COLO668 (cell line): ENCODE data around the gene ABLIM3.

Experiments
- DNase-seq: peaks from one replicate; lab custom pipeline; 2025; ENCODE audit not compliant: unreplicated experiment; lab: John Stamatoyannopoulos, UW

ABLIM3 gene

GRCh38 chr5:149301744-149302380 is 160.6 kb downstream of the ABLIM3 start:
- DNase-seq = no peak

DNA sequence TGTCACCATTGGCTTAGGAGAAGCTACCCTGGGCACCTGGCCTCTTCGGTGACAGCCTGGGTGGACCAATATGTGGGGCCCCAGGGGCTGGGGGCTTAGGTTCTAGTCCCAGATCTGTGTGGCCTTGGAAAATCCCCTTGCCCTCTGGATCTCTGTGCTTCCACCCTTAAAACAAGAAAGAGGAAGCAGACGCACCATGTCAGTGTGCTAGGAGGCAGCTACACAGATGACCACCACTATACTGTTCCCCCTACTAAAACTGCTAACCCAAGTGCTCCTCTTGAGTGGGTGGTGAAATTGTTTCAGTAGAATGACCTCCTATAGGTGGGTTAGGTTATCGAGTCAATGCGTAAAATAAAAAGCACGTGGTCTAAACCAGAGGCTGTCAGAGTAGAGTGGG is 161.3 kb downstream of the ABLIM3 start:
- DNase-seq = no peak

GRCh38 chr5:149303210-149303609 is 161.9 kb downstream of the ABLIM3 start:
- DNase-seq = no peak

DNA sequence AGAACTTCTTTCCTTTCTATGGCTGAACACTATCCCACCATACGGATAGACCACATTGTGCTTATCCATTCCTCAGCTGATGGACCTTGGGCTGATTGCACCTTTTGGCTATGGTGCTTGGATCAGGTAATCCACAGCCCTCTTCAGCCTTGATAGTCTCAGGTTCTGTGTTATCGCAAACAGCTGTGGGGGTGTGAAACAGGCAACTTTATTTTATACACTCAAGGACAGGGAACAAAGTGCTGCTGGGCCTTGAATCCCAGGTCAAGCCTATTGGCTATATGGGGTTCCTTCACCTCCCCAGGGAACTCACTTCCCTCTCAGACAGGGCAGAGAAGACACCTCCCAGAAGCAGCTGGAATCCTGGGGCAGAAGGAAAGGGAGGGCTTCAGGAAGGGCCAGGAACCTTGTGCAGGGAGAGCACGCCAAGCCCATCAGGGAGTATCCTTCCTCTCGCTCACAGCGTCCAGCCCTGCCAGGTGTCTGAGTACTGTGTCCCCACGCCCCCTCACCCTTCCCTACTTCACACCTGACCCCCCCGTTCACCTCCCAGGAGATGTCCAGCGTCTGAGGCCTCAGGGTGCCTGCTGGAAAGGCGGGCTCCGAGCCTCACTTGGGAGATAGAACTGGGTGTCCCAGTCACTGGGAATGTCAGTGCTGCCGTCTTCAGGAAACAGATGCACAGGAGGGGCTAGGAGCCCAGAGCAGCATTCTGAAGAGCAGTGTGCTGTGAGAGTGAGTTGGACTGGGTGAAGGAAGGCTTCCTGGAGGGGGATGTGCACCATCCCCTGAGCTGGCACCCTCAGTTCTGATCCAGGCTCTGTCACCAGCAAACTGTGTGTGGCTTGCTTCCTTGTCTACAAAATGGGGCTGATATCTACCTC is 163.1 kb downstream of the ABLIM3 start:
- no peak for DNase-seq

DNA sequence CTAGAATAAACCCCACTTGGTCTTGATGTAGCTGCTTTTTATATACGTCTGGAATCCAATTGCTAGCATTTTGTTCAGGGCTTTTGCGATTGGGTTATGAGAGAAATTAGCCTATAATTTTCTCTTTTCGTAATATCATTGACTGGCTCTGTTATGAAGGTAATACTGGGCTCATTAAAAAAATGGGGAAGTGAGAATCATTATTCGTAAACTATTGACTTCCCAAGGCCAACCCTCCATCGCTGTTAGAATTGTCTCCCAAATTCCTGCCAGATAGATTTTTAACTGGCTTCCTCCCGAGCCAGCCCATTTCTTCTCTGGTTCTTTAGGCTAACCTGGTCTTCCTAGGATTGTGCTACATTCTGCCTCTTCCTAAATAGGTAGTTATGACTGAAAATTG is 168.1 kb downstream of the ABLIM3 start:
- no peak for DNase-seq
